GM18508 (cell line): ENCODE results near the gene MSI2.

Experiments
- ATAC-seq: cut with Tn5 transposase; IDR thresholded peaks from one replicate; pipeline ENCODE4 v1.9.1; 2021; ENCODE audit warnings: moderate number of reproducible peaks; ENCODE audit not compliant: insufficient read depth, unreplicated experiment

The MSI2 gene

DNA sequence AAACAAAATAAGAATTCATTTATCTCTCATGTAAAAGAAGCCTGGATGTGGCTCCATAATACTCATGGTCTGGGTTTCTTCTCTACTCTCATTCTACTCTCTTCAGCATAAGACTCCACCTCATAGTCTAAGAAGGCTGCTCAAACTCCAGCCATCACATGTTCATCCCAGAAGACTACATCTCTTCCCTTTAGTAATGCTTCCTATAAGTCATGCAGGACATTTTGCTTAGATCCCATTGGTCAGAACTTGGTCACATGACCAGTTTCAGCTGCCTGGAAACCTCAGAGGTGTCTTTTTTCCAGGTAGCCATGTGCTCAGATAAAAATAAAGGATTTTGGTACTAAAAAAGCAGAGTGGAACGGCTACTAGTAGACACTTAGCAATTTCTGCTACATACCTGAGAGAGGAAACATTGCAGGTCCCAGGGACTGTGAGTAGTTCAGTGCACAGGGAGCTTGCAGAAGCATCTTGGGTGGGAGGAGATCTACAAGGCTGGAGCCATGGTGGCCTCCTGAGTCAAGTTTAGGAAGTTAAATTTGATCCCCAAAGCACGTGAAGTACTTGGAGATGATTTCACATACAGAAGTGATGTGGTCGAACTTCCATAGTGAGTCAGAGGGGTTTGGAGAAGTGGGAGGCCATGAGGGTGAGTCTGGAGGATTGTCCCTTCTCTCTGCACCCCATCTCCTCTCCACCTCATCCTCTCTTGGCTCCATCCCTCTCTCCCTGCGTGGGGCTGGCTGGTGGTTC, 378.6 kb downstream of the MSI2 start:
- no peak for ATAC-seq

- no peak for ATAC-seq
Measured at GRCh38 chr17:57636274-57636673, 380.0 kb downstream of the MSI2 start.

- no peak for ATAC-seq
Measured at GRCh38 chr17:57636985-57637665, 380.8 kb downstream of the MSI2 start.

- ATAC-seq, result no peak
Measured at GRCh38 chr17:57637666-57638010, 381.3 kb downstream of the MSI2 start.

DNA sequence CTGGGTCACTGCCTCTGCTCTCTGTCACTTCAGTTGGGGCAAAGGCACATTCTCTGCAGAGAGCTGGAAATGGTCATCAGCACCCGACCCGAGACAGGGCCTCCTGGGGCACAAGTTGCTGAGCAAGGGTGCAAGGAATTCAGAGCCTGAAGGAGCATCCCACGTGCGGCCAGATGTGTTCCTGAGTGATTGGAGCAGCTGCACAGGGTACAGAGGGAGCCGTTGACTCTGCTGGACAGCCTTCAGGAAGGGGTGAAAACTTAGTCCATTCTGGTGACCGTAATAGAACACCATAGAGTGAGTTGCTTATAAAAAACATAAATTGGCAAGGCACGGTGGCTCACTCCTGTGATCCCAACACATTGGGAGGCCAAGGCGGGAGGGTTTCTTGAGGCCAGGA, 382.0 kb downstream of the MSI2 start:
- no peak for ATAC-seq

DNA sequence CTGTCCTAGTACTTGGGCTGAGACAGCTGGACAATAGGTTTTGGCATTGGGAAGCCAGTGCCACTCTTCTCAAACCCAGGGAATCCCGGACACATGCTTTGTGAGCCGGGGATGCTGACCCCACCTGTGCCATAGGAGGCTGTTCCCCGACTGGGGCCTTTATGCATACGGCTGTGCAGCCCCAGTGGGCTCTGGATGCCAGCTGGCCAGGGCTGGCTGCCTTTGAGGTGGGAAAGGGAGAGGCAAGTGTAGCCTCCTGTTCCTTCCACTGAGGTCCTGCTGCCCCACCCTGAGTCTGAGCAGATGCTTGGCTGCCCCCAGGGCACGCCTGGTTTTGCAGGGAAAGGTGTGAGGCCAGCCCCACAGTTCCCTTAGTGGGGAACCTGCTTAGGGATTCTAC, 383.1 kb downstream of the MSI2 start:
- no peak for ATAC-seq

DNA sequence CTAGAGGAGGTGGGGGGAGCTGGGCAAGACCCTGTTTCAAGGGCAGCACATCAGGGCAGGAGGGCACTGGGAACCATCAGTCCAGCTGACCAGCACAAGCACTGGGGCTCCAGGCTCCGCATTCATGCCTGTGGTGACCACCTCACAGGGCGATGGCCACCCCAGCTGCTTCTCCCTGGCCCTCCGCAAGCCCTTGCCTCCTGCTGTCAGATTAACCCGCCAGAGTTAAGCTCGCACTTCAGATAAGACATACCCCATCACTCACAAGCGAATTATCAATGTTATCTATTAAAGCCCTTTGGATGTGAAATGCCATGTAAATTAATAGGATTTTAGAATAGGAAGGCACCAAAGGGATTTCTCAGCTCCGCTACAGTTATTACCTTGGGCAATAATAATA, 383.8 kb downstream of the MSI2 start:
- ATAC-seq, result no peak

DNA sequence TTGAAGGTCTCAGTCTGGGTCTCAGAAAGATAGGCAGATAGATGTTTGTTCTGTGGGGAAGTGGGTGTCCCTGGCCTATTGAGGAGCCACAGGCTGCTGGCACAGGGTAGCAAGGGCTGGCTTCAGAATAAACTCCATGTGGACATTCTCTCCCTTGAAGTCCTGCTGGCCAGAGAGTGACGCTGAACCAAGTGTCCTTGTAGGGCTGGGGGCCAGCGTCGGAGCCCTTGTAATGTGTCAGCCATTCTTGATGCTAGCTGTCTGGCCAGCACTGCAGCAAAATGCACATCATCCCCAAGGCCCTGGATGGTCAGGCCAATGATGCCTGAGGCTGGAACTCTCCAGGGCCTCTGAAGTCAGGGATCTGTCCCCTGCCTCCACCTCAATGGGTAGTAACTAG, 385.4 kb downstream of the MSI2 start:
- no peak for ATAC-seq

DNA sequence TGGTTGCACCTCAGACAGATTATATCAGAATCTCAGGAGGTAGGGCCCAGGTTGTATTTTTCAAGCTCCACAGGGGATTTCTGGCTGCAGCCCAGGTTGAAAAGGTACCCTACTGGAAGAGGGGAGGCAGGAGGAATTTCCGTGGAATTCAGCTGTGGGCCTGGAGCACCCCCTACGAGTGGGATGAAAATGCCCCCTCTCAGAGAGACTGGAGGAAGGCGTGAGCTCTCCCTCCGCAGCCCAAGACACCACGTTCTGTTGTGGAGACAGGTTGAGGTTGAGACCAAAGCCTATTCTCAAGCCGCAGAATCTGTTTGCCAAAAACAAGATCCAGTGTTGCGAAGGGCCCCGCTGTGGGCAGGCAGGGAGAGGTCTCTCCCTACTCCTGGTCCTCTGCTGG, 386.7 kb downstream of the MSI2 start:
- ATAC-seq, result no peak

GRCh38 chr17:57644326-57644725, 388.0 kb downstream of the MSI2 start:
- ATAC-seq, result no peak

GRCh38 chr17:57645950-57646665, 389.8 kb downstream of the MSI2 start:
- ATAC-seq, result no peak

DNA sequence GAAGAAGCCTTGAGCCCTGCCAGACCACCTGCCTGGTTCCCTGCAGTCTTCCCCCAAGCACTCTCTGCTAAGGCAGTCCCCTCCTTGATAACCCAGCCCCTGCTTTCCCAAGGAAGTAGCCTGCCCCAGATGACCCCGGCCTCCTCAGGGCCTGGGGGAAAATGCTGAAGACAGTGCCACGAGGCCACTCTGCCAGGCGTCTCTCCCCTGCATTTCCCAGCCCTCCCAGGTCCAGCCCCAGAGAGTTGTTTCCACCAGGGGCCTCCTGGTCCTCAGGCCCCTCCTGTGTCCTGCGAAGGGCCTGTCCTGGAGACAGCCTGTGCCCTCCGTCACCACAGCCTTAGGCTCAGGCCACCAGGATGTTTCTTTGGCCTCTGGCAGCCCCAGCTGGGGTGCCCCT, 392.4 kb downstream of the MSI2 start:
- ATAC-seq, result no peak

DNA sequence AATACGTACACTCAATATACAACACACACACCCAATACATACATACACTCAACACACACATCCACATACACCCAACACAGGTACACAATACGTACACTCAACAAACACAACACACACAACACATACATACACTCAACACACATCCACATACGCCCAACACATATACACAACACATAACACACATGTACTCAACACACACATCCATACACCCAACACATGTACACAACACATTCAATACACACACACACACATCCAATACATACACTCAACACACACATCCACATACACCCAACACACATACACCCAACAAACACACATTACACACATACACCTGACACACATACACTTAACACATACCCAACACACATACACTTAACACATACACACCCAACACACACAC, 392.9 kb downstream of the MSI2 start:
- ATAC-seq, result no peak

DNA sequence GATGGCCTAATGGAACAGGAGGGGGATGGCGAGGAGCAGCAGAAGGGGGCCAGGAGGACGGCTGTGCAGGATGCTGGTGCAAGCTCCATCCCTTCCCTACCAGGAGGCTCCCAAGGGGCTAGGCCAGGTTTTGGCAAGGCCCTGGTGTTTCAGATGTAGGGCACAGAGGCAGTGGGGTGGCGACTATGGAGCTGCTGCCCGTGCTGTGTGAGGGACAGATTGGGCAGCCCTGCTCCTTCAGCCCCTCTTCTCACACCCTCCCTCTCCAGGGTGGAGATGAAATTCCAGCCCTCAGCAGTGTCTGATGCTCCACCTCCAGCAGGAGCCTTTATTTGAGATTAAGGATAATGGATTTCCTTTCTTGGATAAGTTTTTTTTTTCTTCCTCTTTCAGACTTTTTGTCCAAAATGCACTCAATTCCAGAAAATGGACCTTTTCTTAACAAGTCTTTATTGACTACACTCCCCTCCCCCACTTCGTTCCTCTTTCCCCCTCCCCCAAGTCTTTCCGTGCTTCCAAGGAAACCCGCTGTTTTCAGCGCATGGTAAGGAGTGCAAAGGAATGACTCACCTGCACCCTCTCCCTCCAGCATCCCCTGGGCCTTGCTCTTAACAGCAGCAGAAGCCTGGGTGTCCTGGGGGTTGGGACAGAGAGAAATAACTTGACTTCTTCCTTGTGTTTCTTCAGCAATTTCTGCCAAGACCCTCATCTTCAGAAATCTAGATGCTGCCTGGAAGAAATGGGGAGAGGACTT, 393.6 kb downstream of the MSI2 start:
- no peak for ATAC-seq

DNA sequence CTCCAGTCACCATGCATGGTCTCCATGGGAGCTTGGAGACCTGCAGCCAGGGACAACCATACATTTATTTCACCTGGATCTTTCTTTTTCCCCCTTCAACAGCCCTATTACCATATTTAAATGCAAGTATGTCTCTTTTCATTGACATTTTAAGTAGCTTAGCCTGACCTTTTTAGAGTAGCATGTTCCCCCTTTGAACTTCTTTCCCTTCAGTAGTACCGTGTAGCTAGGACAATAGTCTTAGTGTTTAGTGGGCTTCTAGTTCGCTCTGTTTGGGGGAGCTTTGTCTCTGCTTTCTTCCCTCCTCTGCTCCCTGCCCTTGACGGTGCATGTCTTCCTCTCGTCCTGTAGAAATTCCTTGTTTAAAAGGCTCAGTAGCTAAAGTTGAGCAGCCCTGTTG, 394.2 kb downstream of the MSI2 start:
- ATAC-seq, result no peak

GRCh38 chr17:57651451-57651850, 395.1 kb downstream of the MSI2 start:
- no peak for ATAC-seq

- ATAC-seq, result no peak
Measured at GRCh38 chr17:57651996-57652395, 395.7 kb downstream of the MSI2 start.

GRCh38 chr17:57652811-57653210, 396.5 kb downstream of the MSI2 start:
- ATAC-seq, result no peak

DNA sequence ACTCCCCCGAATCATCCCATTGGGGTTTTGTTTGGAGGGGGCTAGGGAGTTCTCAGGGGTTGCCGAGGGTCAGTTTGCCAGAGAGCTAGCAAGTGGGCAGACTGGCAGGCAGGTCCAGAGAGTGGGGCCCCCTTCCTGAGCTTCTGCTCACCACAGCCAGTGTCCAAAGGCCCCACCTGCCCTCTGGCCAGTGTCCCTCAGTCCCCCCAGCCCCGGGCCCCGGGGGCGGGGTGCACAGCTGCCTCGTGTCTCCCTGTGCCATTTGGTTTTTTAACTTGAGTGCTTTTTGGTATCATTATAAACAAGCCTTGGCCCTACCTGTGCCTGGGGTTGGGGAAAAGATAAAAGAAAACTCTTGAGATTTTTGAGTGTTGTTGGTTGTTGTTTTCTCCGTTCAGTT, 397.0 kb downstream of the MSI2 start:
- no peak for ATAC-seq

DNA sequence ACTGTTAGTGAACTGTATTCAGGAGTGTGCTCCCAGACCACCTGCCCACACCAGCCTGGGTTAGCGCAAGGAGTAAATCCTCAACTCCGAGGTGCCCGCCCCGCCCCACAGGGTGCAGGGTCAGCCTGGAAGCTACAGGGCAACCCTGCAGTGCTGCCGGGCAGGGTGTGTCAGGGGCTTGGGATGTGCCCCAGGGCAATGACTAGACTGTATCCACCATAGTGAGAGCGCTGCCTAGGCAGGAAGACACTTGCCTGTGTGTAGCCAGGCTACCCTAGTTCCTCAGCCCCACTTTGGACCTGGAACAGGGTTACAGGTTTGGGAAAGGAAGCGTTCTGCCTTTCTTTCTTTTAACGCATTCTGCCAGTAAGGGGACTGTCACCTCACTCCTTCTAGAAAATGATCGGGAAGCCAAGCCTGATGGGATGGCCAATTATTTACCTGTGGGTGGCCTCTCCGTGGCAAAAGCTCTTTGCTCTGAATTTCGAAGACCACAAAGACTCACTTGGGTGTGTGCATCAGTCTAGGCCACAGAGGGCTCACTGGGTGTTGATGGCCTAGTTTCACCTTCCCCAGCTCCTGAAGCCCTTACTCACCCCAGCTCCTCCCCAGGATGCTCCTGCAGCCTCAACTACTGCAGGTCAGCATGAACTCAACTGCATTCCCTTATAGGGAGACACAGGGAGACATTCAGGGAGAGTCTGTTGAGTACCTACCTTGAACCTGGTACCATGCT, 397.9 kb downstream of the MSI2 start:
- ATAC-seq, result no peak
